WTC11 (cell line): Measurements from ENCODE around the gene YOD1. TPM values are rescaled to one million over a fixed set of nuclear protein-coding genes. Genes with fewer than 3 reads are reported as not detected.

Experiments used
- ATAC-seq: fragments of 200-7000 bp; cut with Tn5 transposase; 2 replicates; pipeline ENCODE4 v1.10.0; 2021; ENCODE audit warnings: mild to moderate bottlenecking, moderate library complexity
- CTCF ChIA-PET: fragments of 300-600 bp; sonication (Branson Sonifier 250); formaldehyde crosslinking; loops from one replicate; lab custom pipeline; 2021; ENCODE audit warnings: antibody characterized with exemption; lab: Charles Lee
- POLR2A ChIA-PET: fragments of 350-600 bp; sonication (Branson Sonifier 250); formaldehyde crosslinking; loops from one replicate; lab custom pipeline; 2021; ENCODE audit warnings: antibody characterized with exemption; lab: Charles Lee
- DNase-seq: peaks from one replicate; pipeline ENCODE4 v3.0.0; 2021; ENCODE audit warnings: low spot score
- H3K27ac Mint-ChIP-seq: 2 replicates; pipeline ENCODE4 v1.8.0; 2021; ENCODE audit warnings: mixed read lengths
- H3K27me3 Mint-ChIP-seq: 2 replicates; pipeline ENCODE4 v1.8.0; 2021; ENCODE audit warnings: low read depth, mild to moderate bottlenecking, moderate library complexity, mixed read lengths
- H3K36me3 Mint-ChIP-seq: 2 replicates; pipeline ENCODE4 v1.8.0; 2021; ENCODE audit warnings: mixed read lengths
- H3K4me1 Mint-ChIP-seq: 2 replicates; pipeline ENCODE4 v1.8.0; 2022; ENCODE audit warnings: mixed read lengths
- H3K4me3 Mint-ChIP-seq: 2 replicates; pipeline ENCODE4 v1.8.0; 2021; ENCODE audit warnings: mild to moderate bottlenecking, moderate library complexity, mixed read lengths
- H3K9me3 Mint-ChIP-seq: 2 replicates; pipeline ENCODE4 v1.8.0; 2021; ENCODE audit warnings: mixed read lengths
- ATF3 ChIP-seq: sonication (generic); formaldehyde crosslinking; conservative IDR thresholded peaks from 2 replicates; pipeline ENCODE4 v1.8.1; 2022; ENCODE audit warnings: mild to moderate bottlenecking, missing genetic modification reagents
- ATF6 ChIP-seq: sonication (generic); formaldehyde crosslinking; IDR thresholded peaks from 2 replicates; pipeline ENCODE4 v1.8.1; 2023; ENCODE audit warnings: mild to moderate bottlenecking, missing genetic modification reagents
- FOXK1 ChIP-seq: sonication (generic); formaldehyde crosslinking; IDR thresholded peaks from 2 replicates; pipeline ENCODE4 v1.8.0; 2022; ENCODE audit warnings: mild to moderate bottlenecking, moderate library complexity, missing genetic modification reagents
- KAT7 ChIP-seq: sonication (generic); formaldehyde crosslinking; IDR thresholded peaks from 2 replicates; pipeline ENCODE4 v1.8.1; 2023; ENCODE audit warnings: missing genetic modification reagents, mild to moderate bottlenecking, borderline replicate concordance
- MYBL2 ChIP-seq: sonication (generic); formaldehyde crosslinking; IDR thresholded peaks from 2 replicates; pipeline ENCODE4 v1.8.1; 2023; ENCODE audit warnings: mild to moderate bottlenecking, moderate library complexity, missing genetic modification reagents
- NFATC4 ChIP-seq: fragments of 250-450 bp; sonication (Bioruptor Pico); IDR thresholded peaks from 2 replicates; pipeline ENCODE4 v1.9.0; 2021; ENCODE audit warnings: mild to moderate bottlenecking
- NFE2L1 ChIP-seq: sonication (generic); formaldehyde crosslinking; IDR thresholded peaks from 2 replicates; pipeline ENCODE4 v1.8.1; 2023; ENCODE audit warnings: missing genetic modification reagents
- NFYB ChIP-seq: sonication (generic); formaldehyde crosslinking; conservative IDR thresholded peaks from 2 replicates; pipeline ENCODE4 v1.8.0; 2022; ENCODE audit warnings: low read depth, missing genetic modification reagents
- NR1H2 ChIP-seq: sonication (generic); formaldehyde crosslinking; IDR thresholded peaks from 2 replicates; pipeline ENCODE4 v1.9.0; 2021; ENCODE audit warnings: mild to moderate bottlenecking, moderate library complexity, missing genetic modification reagents
- NR3C1 ChIP-seq: sonication (generic); formaldehyde crosslinking; conservative IDR thresholded peaks from 2 replicates; pipeline ENCODE4 v1.8.1; 2023; ENCODE audit warnings: low read depth, mild to moderate bottlenecking, missing genetic modification reagents
- SMAD4 ChIP-seq: sonication (generic); formaldehyde crosslinking; IDR thresholded peaks from 2 replicates; pipeline ENCODE4 v1.8.0; 2022; ENCODE audit warnings: mild to moderate bottlenecking, missing genetic modification reagents
- TEAD4 ChIP-seq: sonication (generic); formaldehyde crosslinking; IDR thresholded peaks from 2 replicates; pipeline ENCODE4 v1.8.0; 2022; ENCODE audit warnings: mild to moderate bottlenecking, missing genetic modification reagents
- ZNF396 ChIP-seq: fragments of 250-450 bp; sonication (Bioruptor Pico); IDR thresholded peaks from 2 replicates; pipeline ENCODE4 v1.8.0; 2021; ENCODE audit warnings: mild to moderate bottlenecking, moderate library complexity, borderline replicate concordance
- ZNF416 ChIP-seq: fragments of 250-450 bp; sonication (Bioruptor Pico); IDR thresholded peaks from 2 replicates; pipeline ENCODE4 v1.9.0; 2021; ENCODE audit warnings: mild to moderate bottlenecking, inconsistent platforms
- total RNA-seq: library from RNA; stranded (reverse); gene quantifications from 3 replicates; pipeline ENCODE4 v1.2.3, GENCODE V29; 2021
- TF ChIP-seq, protein P1 (sequence below): sonication (generic); formaldehyde crosslinking; IDR thresholded peaks from 2 replicates; pipeline ENCODE4 v1.8.0; 2023; ENCODE audit warnings: missing genetic modification reagents, mild to moderate bottlenecking, borderline replicate concordance
- TF ChIP-seq, protein P2 (sequence below): sonication (generic); formaldehyde crosslinking; IDR thresholded peaks from 2 replicates; pipeline ENCODE4 v1.8.1; 2022; ENCODE audit warnings: mild to moderate bottlenecking, missing genetic modification reagents, moderate library complexity, borderline replicate concordance
- TF ChIP-seq, protein P3 (sequence below): sonication (generic); formaldehyde crosslinking; IDR thresholded peaks from 2 replicates; pipeline ENCODE4 v1.8.0; 2022; ENCODE audit warnings: mild to moderate bottlenecking, missing genetic modification reagents
- TF ChIP-seq, protein P4 (sequence below): sonication (generic); formaldehyde crosslinking; IDR thresholded peaks from 2 replicates; pipeline ENCODE4 v1.8.1; 2023; ENCODE audit warnings: mild to moderate bottlenecking, missing genetic modification reagents, moderate library complexity
- TF ChIP-seq, protein P5 (sequence below): sonication (generic); formaldehyde crosslinking; IDR thresholded peaks from 2 replicates; pipeline ENCODE4 v1.8.0; 2022; ENCODE audit warnings: mild to moderate bottlenecking, missing genetic modification reagents

YOD1 gene
- total RNA-seq, 1 experiment from 2014 or later = 12.0 TPM

GRCh38 chr1:207021139-207021861 is 29.7 kb downstream of the YOD1 start:
- POLR2A ChIA-PET = no interaction called here
- Mint-ChIP-seq H3K9me3 (no peaks in the 10 kb centered on the region), H3K27ac (no peak overlapping the region), H3K4me1 (peaks cover 17% of the 10 kb centered on the region), H3K4me3 (no peak overlapping the region), H3K27me3 (no peaks in the 10 kb centered on the region), H3K36me3 (no peaks in the 10 kb centered on the region; the same call in 1 of the 2 replicates)
- CTCF ChIA-PET = interaction anchor here (1.3 to 2.0 kb wide), 2 partner anchors 17 to 86 kb away, joined by 6 to 8 read pairs; no protein-coding TSS in a partner anchor
- ATAC-seq (no peak), DNase-seq (no peak)
- TF ChIP-seq FOXK1 (no peak), NFE2L1 (CRISPR knock-in tag) (no peak), ATF3 (CRISPR knock-in tag) (no peak), ZNF416 (CRISPR knock-in tag) (no peak), NR3C1 (CRISPR knock-in tag) (no peak), TEAD4 (CRISPR knock-in tag) (no peak), NFATC4 (no peak)
- TF ChIP-seq, protein P1, sequence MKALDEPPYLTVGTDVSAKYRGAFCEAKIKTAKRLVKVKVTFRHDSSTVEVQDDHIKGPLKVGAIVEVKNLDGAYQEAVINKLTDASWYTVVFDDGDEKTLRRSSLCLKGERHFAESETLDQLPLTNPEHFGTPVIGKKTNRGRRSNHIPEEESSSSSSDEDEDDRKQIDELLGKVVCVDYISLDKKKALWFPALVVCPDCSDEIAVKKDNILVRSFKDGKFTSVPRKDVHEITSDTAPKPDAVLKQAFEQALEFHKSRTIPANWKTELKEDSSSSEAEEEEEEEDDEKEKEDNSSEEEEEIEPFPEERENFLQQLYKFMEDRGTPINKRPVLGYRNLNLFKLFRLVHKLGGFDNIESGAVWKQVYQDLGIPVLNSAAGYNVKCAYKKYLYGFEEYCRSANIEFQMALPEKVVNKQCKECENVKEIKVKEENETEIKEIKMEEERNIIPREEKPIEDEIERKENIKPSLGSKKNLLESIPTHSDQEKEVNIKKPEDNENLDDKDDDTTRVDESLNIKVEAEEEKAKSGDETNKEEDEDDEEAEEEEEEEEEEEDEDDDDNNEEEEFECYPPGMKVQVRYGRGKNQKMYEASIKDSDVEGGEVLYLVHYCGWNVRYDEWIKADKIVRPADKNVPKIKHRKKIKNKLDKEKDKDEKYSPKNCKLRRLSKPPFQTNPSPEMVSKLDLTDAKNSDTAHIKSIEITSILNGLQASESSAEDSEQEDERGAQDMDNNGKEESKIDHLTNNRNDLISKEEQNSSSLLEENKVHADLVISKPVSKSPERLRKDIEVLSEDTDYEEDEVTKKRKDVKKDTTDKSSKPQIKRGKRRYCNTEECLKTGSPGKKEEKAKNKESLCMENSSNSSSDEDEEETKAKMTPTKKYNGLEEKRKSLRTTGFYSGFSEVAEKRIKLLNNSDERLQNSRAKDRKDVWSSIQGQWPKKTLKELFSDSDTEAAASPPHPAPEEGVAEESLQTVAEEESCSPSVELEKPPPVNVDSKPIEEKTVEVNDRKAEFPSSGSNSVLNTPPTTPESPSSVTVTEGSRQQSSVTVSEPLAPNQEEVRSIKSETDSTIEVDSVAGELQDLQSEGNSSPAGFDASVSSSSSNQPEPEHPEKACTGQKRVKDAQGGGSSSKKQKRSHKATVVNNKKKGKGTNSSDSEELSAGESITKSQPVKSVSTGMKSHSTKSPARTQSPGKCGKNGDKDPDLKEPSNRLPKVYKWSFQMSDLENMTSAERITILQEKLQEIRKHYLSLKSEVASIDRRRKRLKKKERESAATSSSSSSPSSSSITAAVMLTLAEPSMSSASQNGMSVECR = no peak
- TF ChIP-seq, protein P2, sequence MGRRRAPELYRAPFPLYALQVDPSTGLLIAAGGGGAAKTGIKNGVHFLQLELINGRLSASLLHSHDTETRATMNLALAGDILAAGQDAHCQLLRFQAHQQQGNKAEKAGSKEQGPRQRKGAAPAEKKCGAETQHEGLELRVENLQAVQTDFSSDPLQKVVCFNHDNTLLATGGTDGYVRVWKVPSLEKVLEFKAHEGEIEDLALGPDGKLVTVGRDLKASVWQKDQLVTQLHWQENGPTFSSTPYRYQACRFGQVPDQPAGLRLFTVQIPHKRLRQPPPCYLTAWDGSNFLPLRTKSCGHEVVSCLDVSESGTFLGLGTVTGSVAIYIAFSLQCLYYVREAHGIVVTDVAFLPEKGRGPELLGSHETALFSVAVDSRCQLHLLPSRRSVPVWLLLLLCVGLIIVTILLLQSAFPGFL (CRISPR knock-in tag) = no peak
- TF ChIP-seq, protein P3, sequence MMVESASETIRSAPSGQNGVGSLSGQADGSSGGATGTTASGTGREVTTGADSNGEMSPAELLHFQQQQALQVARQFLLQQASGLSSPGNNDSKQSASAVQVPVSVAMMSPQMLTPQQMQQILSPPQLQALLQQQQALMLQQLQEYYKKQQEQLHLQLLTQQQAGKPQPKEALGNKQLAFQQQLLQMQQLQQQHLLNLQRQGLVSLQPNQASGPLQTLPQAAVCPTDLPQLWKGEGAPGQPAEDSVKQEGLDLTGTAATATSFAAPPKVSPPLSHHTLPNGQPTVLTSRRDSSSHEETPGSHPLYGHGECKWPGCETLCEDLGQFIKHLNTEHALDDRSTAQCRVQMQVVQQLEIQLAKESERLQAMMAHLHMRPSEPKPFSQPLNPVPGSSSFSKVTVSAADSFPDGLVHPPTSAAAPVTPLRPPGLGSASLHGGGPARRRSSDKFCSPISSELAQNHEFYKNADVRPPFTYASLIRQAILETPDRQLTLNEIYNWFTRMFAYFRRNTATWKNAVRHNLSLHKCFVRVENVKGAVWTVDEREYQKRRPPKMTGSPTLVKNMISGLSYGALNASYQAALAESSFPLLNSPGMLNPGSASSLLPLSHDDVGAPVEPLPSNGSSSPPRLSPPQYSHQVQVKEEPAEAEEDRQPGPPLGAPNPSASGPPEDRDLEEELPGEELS = no peak

DNA sequence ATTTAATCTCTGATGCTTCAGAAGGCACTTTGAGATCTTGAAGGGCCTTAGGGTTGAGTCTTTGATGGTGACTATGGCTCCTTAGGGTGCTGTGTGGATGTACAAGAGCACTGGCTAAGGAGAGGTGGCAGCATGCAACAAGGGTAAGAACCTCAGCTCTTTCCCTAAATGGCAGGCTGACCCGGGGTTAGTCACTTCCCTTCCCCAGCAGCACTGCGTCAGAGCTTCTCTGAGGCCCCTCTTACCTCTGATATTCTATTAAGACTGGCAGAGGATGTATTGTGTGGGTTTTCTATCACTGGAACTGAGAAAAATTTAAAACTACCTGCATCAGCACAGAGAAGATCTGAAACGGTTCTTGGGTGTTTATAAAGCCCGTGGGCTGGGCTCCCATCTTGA is 30.3 kb downstream of the YOD1 start:
- Mint-ChIP-seq H3K9me3 (no peaks in the 10 kb centered on the region), H3K4me1 (peaks cover 13% of the 10 kb centered on the region), H3K27ac (no peak overlapping the region), H3K27me3 (no peaks in the 10 kb centered on the region), H3K4me3 (no peak overlapping the region)
- ChIA-PET CTCF (no interaction called here), POLR2A (no interaction called here)
- DNase-seq = no peak
- TF ChIP-seq NFYB (no peak), ZNF396 (CRISPR knock-in tag) (no peak), ATF6 (CRISPR knock-in tag) (no peak), MYBL2 (CRISPR knock-in tag) (no peak), NR1H2 (no peak), SMAD4 (CRISPR knock-in tag) (no peak), KAT7 (CRISPR knock-in tag) (no peak)
- TF ChIP-seq, protein P4, sequence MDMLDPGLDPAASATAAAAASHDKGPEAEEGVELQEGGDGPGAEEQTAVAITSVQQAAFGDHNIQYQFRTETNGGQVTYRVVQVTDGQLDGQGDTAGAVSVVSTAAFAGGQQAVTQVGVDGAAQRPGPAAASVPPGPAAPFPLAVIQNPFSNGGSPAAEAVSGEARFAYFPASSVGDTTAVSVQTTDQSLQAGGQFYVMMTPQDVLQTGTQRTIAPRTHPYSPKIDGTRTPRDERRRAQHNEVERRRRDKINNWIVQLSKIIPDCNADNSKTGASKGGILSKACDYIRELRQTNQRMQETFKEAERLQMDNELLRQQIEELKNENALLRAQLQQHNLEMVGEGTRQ (CRISPR knock-in tag) = no peak
- TF ChIP-seq, protein P5, sequence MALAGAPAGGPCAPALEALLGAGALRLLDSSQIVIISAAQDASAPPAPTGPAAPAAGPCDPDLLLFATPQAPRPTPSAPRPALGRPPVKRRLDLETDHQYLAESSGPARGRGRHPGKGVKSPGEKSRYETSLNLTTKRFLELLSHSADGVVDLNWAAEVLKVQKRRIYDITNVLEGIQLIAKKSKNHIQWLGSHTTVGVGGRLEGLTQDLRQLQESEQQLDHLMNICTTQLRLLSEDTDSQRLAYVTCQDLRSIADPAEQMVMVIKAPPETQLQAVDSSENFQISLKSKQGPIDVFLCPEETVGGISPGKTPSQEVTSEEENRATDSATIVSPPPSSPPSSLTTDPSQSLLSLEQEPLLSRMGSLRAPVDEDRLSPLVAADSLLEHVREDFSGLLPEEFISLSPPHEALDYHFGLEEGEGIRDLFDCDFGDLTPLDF (CRISPR knock-in tag) = no peak
- TF ChIP-seq, all 79 proteins: peak for 0
- no peak for ATAC-seq
- no peaks in the 10 kb centered on the region; the same call in 1 of the 2 replicates for H3K36me3 Mint-ChIP-seq
